ENCODE measurements around the gene PEAK1.

Gene PEAK1, protein sequence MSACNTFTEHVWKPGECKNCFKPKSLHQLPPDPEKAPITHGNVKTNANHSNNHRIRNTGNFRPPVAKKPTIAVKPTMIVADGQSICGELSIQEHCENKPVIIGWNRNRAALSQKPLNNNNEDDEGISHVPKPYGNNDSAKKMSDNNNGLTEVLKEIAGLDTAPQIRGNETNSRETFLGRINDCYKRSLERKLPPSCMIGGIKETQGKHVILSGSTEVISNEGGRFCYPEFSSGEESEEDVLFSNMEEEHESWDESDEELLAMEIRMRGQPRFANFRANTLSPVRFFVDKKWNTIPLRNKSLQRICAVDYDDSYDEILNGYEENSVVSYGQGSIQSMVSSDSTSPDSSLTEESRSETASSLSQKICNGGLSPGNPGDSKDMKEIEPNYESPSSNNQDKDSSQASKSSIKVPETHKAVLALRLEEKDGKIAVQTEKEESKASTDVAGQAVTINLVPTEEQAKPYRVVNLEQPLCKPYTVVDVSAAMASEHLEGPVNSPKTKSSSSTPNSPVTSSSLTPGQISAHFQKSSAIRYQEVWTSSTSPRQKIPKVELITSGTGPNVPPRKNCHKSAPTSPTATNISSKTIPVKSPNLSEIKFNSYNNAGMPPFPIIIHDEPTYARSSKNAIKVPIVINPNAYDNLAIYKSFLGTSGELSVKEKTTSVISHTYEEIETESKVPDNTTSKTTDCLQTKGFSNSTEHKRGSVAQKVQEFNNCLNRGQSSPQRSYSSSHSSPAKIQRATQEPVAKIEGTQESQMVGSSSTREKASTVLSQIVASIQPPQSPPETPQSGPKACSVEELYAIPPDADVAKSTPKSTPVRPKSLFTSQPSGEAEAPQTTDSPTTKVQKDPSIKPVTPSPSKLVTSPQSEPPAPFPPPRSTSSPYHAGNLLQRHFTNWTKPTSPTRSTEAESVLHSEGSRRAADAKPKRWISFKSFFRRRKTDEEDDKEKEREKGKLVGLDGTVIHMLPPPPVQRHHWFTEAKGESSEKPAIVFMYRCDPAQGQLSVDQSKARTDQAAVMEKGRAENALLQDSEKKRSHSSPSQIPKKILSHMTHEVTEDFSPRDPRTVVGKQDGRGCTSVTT (N-terminal part only)

DNA sequence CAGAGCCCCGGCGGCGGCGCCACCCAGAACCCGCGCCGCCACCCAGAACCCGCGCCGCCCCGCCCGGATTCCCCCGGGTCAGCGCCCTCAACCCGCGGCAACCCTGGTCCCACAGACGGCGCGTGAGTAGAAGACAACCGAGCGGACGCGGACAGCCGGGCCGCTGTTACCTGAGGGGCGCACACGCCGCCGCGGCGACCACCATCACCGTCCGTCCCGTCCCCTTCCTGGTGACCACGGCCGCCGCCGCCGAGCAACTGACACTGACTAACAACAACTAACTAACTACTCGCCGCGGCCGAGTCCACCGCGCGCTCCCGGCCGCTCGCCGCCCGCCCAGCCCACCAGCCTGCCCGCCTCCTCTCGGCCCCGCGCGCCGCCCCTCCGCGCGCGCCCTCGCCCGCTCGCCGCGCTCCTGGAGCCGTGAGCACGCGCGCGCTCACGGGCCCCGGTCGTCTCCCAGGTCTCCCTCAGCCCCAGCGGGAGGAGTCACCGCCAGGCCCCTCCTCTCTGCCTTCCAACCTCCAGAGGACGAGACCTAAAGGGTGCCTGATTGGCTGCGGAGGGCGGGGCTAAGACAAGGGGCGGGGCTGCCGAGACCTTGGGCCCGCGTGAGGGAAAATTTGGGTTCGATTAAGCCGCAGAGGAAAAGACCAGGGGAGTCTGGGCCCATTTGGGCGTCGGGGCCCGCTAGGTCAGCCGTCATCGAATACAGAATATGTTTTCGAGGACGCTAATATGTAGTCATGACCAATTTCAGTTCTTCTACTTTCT, at the start of gene PEAK1:
Gene PEAK1, minus strand, starts transcription at position 269 of the 774 bp plus-strand sequence. CDS start 238,178 bp downstream, outside the sequence.
- Histone ChIP-seq H3K4me3 (peak within 1 kb of the TSS; percentile 66 to 94 (median 89)), H3K27ac (peak within 1 kb of the TSS; percentile 68 to 97 (median 94))

DNA sequence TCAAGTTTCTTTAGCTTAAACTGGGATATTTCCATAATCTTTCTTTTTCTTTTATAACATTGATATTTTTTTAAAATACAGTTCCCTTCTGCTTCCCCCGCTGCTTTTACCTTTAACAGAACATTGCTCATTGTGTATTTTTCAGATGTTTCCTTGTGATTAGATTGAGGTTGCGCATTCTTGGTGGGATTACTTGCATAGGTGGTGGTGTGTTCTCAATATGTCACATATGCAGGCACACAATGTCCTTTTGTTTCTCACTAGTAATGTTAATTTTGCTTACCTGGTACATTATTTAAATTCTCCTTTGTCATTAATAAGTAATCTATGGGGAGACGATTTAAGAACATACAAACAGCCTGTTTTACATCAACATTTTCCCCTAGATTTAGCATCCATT, 49.0 kb upstream of the PEAK1 start:
- H3K27ac ChIP-seq, result no peak overlapping the region
- H3K4me3 ChIP-seq, result no peak overlapping the region

DNA sequence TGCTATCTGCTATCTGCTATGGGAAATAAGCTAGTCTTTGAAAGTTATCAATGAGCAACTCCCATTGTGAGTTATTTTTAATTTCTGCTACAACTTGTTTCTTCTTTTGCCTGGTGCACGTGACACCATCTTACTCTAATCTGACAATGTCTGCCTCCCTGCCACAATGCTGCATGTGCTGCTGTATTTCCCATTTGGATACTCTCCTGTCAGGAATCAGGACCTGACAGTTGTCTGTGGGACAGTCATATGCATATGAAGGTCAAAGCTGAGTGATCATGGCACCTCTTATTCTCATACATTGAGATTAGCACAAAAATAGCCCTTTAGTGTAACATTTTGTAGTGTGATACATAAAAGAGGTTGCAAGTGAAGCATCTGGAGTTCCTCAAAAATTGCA, 46.6 kb upstream of the PEAK1 start:
- Histone ChIP-seq H3K27ac (no peak overlapping the region), H3K4me3 (no peak overlapping the region)

DNA sequence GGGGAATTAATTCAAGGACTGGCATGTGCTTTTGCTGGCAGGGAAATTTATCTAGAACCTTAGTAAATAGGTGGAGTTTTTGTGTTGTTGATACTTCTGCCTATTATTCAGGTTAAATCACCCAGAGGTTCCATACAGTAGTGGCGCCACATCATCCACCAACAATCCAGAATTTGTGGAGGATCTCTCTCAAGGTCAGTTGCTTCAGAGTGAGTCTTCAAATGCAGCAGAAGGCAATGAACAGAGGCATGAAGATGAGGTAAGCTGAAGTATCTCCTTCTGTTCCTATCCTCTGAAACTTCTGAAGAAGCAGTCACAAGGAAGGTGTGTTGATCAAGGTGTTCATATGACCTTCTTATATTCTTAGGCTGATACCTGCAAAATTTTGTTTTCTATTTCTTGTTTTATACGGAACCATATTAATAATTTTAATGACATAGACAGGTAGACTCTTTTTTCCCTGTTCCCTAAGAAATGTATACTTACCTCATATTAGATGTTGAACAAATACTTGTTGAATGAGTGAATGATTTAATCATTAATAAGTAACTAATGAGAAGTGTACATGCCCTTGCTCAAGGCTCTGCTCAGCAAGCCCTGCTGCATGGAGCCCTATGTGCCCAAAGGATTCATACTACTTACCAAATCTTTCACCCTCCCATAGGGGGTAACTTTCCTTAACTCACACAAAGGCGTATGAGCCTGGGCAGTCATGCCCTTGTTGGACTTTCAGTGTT, 44.4 kb upstream of the PEAK1 start:
- H3K27ac ChIP-seq, result no peak overlapping the region
- no peak overlapping the region for H3K4me3 ChIP-seq

DNA sequence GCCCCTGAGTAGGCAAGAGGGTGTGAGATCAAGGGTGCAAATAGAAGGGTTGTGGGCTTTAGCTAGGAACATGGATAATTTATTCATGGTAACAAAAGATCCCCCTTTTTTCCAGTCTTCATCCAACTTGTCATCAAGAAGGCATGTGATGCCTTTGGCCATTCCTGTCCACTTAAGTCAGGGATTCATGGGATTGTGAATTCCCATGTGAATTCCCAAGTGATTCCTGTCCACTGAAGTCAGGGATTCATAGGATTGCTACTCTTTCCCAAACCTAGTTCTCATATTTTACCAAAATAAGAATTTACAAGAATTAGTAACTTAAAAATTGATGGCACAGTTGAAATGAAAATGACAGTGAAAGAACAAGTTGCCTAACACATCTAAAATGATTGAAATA, 41.6 kb upstream of the PEAK1 start:
- Histone ChIP-seq H3K27ac (peak overlapping the region in 2 of 21 experiments; percentile 34 to 38), H3K4me3 (no peak overlapping the region)

DNA sequence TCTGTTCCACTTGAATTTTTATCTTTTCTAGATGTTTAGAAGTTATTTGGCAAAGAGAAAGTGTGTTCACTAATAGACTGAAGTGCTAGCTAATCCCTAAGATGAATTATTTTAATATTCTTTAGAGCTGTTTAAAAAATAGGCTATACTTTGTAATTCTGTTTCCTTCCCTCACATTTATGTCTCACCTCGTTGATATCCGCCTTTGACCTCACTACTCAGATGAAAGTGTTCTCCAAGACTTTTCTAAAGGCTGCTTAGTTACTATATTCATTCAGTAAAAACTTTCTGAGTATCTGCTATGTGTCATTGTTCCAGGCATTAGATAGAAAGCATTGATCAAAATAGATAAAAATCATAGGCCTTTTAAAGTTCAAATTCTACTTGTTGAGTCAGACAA, 39.1 kb upstream of the PEAK1 start:
- no peak overlapping the region for H3K27ac ChIP-seq
- no peak overlapping the region for H3K4me3 ChIP-seq

DNA sequence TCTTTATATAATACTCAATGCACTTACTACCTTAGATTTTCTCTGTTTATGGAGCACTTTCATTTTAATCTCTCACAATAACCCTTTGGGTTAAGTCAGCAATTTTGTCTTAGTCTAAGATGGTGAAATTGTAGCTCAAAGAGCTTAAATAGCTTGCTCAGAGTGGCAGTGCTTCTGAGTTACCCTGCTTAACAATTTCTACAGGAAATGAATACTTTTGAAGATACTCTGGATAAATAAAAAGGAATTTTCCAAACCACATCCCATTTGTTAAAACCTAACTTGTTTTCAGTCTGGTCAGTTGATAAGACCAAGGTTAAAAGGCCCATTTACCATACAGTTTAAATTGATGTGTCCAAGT, 38.0 kb upstream of the PEAK1 start:
- Histone ChIP-seq H3K27ac (peak overlapping the region in 4 of 21 experiments; percentile 13 to 54 (median 39)), H3K4me3 (no peak overlapping the region)

DNA sequence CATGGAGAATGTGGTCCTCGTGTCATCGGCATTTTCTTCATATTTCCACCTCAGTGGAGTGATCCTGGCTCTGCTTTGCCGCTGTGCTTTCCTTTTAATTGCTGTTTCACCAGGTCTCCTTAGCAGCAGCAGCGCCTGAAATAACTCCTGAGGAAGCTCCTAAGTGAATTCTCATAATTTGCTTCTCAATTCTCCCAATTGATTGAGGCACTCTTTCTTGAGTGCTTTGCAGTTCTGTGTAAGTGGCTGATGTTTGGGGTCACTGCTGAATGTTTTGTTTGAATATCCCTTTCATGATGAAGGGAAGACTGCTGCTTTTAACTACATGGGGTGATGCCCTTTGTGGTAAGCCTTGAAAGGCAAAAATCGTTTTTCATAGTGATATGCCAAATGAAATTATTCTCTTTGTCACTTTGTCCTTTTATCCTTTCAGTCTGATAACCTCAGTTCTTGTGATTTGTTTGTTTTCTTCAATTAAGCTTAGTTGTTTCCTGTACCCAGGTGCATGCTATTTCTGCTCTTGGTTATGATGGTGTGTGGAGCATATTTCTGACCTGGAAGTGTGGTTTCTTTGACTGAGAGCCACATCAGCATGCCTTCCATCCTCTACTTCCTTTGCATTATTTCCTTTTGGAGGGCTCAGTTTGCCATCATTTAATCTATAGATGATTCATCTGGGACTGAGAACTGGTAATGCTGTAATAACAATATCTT, 37.4 kb upstream of the PEAK1 start:
- H3K4me3 ChIP-seq, result no peak overlapping the region
- peak overlapping the region in 3 of 21 experiments; percentile 13 to 54 (median 44) for H3K27ac ChIP-seq

DNA sequence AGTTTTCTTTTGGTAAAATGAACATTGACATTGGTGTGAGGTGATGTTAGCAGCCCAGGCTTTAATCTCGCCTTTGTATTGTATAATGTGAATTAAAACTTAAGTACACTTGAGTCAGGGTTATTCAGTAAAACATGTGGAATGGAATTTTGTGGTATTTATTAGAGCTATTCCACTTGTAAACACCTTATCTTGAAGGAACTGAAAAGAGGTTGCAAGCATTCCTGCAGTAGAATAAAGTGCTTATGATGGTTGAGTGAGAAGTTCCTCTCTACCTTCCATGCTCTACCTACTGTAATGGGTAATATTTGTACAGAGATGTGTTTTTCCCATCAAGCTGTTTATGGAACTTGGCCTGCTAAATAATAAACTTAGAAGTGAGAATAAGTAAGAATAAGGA, 36.8 kb upstream of the PEAK1 start:
- H3K4me3 ChIP-seq, result no peak overlapping the region
- H3K27ac ChIP-seq, result peak overlapping the region in 5 of 21 experiments; percentile 27 to 71 (median 61)

DNA sequence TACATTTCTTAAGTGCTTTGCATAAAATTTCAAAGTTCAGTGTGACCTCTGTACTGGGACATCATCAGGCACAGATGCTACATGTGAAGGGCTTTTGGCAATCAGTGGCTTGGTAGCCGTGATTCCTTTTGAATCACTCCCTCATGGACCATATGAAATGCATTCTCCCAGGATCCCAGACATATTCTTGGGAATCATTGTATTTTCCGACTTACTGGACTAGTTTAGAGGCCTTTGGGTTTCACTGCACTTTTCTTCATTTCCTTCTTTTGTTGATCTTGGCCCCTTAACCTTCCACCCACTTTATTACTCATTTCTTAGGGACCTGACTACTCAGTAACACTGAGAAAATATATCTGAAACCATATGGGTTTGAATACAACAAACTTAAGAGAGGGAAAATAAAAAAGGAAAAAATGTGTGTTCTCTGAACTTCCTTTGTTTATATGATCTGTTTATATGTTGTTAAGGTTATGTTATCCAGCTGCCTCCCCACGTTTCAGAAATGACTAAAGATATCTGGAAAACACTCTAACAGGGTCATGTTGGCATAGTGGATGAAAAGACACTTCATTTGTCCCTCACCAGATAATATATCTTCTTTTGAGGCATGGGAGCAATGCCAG, 35.9 kb upstream of the PEAK1 start:
- Histone ChIP-seq H3K4me3 (no peak overlapping the region), H3K27ac (peak overlapping the region in 10 of 21 experiments; percentile 16 to 71 (median 54))

DNA sequence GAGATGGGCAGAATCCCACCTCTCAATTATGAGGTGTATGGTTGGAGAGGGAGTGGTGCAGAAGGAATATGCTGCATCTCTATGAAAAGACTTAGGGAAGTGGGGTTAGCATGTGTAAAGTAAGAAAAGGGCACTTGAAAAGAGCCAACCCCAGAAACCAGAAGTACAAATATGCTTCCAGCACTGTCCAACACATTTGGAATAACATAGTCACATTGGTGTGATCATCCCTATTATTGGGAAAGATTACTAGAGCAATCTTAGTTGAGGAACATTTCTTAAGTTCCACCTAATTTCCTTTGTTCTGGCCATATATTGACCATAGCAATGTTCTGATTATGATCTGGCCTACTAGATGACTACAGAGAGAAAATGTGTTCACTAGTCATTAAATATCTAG, 35.0 kb upstream of the PEAK1 start:
- Histone ChIP-seq H3K27ac (peak overlapping the region in 3 of 21 experiments; percentile 43 to 68 (median 57)), H3K4me3 (no peak overlapping the region)

DNA sequence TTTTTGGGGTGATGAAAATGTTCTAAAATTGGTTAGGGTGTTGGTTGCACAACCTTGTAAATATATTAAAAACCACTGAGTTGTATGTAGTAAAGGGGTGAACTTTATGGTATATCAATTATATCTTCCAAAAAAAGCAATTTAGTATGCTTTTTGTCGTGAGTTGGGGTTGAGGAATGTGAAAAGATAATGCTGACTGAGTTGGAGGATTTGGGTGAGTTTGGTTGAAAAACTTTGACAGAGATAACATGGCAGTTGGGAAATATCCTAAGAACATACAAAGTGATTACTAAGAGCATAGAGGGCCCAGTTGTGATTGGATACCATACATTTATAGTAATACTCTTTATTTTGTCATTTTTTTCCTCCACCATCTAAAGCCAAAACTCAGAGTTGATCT, 34.4 kb upstream of the PEAK1 start:
- Histone ChIP-seq H3K4me3 (no peak overlapping the region), H3K27ac (peak overlapping the region in 1 of 21 experiments; percentile 43)

DNA sequence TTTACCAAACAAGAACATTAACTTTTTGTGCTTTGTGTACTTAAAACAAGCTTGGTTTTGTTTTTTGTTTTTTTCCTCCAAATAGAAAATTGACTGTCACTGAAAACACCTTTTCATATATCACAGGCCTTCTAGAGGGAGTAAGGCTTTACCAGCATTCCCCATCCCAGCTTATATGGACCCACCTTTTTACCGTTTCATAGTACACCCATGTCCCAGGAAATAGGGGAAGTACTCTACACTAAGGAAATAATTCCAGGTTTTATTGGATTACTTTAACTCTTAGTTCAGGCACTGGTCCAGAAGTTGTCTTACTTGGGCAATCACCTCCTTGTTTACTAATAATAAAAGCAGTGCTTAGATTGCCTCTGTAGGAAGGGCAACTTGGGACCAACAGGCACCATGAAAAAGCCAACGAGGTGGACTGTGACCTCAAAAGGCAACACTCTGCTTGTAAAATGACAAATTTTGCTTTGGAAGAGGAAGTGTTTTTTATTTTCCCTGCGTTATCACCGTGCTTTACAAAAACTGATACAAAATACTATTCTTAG, 27.0 kb upstream of the PEAK1 start:
- Histone ChIP-seq H3K4me3 (no peak overlapping the region), H3K27ac (no peak overlapping the region)

DNA sequence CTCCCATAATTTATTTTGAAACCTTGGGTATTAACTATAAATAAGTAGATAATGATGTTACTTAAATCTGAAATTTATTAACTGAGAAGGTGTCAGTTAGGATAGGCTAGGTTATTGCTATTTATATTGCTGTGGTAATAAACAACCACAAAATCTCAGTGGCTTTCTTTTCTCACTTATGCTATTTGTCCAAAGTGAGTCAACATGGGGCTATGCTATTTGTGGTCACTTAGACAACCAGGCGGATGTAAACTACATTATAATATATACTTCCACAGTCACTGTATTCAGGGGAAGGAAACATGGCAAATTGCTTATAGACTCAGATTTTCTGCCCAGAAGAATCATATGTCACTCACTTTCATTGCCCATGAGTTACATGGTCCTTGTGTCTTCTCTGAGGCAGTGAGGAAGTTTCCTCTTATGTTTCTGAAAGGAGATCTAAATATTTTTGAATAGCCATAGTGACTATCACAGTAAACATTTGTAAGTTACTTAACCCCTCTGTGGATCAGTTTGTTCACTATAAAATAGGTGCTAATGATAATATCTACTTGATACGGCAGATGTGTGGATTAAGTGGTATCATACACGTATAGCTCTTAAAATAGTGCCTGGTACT, 20.6 kb upstream of the PEAK1 start:
- Histone ChIP-seq H3K4me3 (no peak overlapping the region), H3K27ac (no peak overlapping the region)

DNA sequence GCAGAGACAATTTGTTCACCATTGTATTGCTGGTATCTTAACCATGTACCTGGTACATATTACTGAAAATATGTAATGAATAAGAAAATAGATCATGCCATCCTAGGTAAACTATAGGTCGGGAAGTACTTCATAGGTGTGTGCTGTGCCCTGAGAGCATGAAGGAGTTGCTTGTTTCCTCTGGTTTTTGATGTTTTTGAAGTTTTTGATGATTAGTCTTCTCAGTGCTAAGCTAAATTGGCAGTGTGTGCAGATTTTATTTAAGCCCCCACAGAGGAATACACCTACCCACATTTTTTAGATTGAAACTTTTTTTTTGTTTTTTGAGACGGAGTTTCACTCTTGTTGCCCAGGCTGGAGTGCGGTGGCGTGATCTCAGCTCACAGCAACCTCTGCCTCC, 17.4 kb upstream of the PEAK1 start:
- no peak overlapping the region for H3K4me3 ChIP-seq

DNA sequence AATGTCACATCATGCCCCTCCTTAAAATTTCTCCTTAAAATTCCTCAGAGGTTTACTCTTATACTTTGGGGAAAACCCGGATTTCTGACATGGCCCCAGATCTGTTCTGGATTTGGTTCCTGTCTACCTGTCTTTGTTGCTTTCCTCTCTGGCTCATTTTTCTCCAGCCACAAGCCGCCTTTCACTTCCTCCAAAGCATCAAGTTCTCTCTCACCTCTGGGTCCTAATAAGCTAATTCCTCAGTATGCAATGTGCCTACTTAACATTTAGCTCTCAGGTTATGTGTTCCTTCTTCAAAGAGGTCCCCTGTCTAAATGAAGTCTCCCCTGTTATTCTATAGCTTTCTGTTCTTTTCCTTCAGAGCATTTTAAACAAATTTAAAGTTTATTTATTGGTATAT, 16.9 kb upstream of the PEAK1 start:
- Histone ChIP-seq H3K4me3 (no peak overlapping the region), H3K27ac (no peak overlapping the region)

More for the DNA sequence above, 17.4 kb upstream of the PEAK1 start:
- no peak overlapping the region for H3K27ac ChIP-seq

DNA sequence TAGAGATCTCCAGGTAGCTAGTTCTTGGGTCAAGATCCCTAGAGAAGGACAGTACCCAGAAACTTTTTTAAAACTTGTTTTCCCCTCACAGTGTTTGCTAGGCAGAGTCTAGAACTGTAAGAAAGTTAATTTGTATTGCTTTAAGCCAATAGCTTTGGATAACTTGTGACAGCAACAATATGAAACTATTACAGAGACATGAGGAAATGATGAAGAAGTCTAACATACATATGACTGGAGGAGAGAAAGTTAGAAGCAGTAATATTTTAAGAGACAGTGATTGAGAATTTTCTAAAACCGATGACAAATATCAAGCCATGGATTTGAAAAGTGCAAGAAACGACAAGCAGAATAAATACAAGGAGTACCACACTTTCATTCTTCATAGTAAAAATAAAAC, 10.7 kb upstream of the PEAK1 start:
- Histone ChIP-seq H3K27ac (no peak overlapping the region), H3K4me3 (no peak overlapping the region)
